K562 (cell line): ENCODE results near the gene OCA2. TPM values are rescaled to one million over a fixed set of nuclear protein-coding genes. Genes with fewer than 3 reads are reported as not detected.

ENCODE experiments used
- ATAC-seq: fragments of 200-7000 bp; cut with Tn5 transposase; 3 replicates; pipeline ENCODE4 v1.9.1; 2020; ENCODE audit warnings: moderate library complexity
- BruUV-seq: library from RNA; stranded (reverse); fragments of 400-500 nt; replicated peaks from 2 replicates; lab custom pipeline; 2021; lab: Mats Ljungman, UMichigan
- CTCF ChIA-PET: fragments of 300-600 bp; formaldehyde crosslinking; extraction: SDS; loops from one replicate; lab custom pipeline; 2021; ENCODE audit warnings: low intra/inter-chr PET ratio; lab: Yijun Ruan, JAX
- POLR2A ChIA-PET: fragments of 300-600, 350-650 bp; sonication (Branson Sonifier 250); formaldehyde crosslinking; extraction: SDS; loops from one replicate; lab custom pipeline; 2021; ENCODE audit warnings: antibody characterized with exemption, inconsistent platforms; lab: Yijun Ruan, JAX
- DNase-seq, 4 experiments: peaks; one replicate each; pipeline versions ENCODE4 v3.0.0 to v3.0.0-alpha.2; 2011 to 2018; ENCODE audit warnings: low spot score in 3 of 4, mixed read lengths in 3 of 4; ENCODE audit errors: extremely low read depth in 1 of 4
- FAIRE-seq: peaks from 2 replicates; lab custom pipeline; 2011; peaks lifted over from hg19 to GRCh38; lab: Jason Lieb, UNC
- H2AFZ ChIP-seq: 2 replicates; pipeline ENCODE4 v1.6.0; 2011; ENCODE audit warnings: low read depth, low read length, control low read depth, inconsistent platforms
- H3K27ac ChIP-seq: fragments of 200-600 bp; 3 replicates; pipeline ENCODE4 v1.8.0; 2011; ENCODE audit warnings: low read depth, mild to moderate bottlenecking, control low read depth, inconsistent platforms, low read length, moderate library complexity, mixed read lengths; ENCODE audit errors: extremely low read depth
- H3K27me3 ChIP-seq, 2 experiments: fragments of 300-600 bp in 1 of 2; 2 replicates in 1 of 2; 3 replicates in 1 of 2; pipeline versions ENCODE4 v1.6.0 to v1.8.0; 2011; ENCODE audit warnings: inconsistent platforms in 2 of 2, low read length in 2 of 2, mild to moderate bottlenecking in 1 of 2, mixed read lengths in 1 of 2, moderate library complexity in 1 of 2; ENCODE audit not compliant: control insufficient read depth in 2 of 2, insufficient read depth in 2 of 2
- H3K36me3 ChIP-seq: fragments of 300-600 bp; 3 replicates; pipeline ENCODE4 v1.8.0; 2011; ENCODE audit warnings: mild to moderate bottlenecking, low read length, inconsistent platforms; ENCODE audit not compliant: control insufficient read depth, insufficient read depth
- H3K4me1 ChIP-seq, 2 experiments: fragments of 200-600 bp in 1 of 2; replicated peaks in 1 of 2; 2 replicates in 1 of 2; 3 replicates in 1 of 2; pipeline versions ENCODE4 v1.5.1 to v1.8.0; 2011; ENCODE audit warnings: inconsistent platforms in 2 of 2, low read length in 2 of 2, mild to moderate bottlenecking in 1 of 2, mixed read lengths in 1 of 2, moderate library complexity in 1 of 2; ENCODE audit not compliant: control insufficient read depth in 2 of 2, insufficient read depth in 2 of 2
- H3K4me2 ChIP-seq: 2 replicates; pipeline ENCODE4 v1.6.1; 2011; ENCODE audit warnings: low read length, control low read depth, inconsistent platforms, mixed read lengths; ENCODE audit not compliant: insufficient read depth
- H3K4me3 ChIP-seq: fragments of 200-600 bp; sonication (generic), shearing (Covaris generic); 2 replicates; pipeline ENCODE4 v1.5.1; 2016; ENCODE audit warnings: control low read depth, inconsistent platforms
- H3K79me2 ChIP-seq: fragments of 200-600 bp; 3 replicates; pipeline ENCODE4 v1.8.0; 2011; ENCODE audit warnings: low read length, inconsistent platforms; ENCODE audit not compliant: control insufficient read depth, insufficient read depth
- H3K9ac ChIP-seq, 2 experiments: 2 replicates each; pipeline versions ENCODE4 v1.6.0 to v1.6.1; 2011; ENCODE audit warnings: low read depth in 2 of 2, low read length in 2 of 2, control low read depth in 1 of 2, inconsistent platforms in 1 of 2, mild to moderate bottlenecking in 1 of 2, mixed read lengths in 1 of 2; ENCODE audit not compliant: insufficient read depth in 1 of 2
- H3K9me1 ChIP-seq: one replicate; pipeline ENCODE4 v1.6.0; 2011; ENCODE audit warnings: inconsistent platforms, mild to moderate bottlenecking, low read length, moderate library complexity; ENCODE audit not compliant: control insufficient read depth, insufficient read depth
- H3K9me3 ChIP-seq: replicated peaks from 2 replicates; pipeline ENCODE4 v1.5.1; 2011; ENCODE audit warnings: low read depth, low read length, inconsistent platforms; ENCODE audit not compliant: control insufficient read depth, insufficient read depth
- H4K20me1 ChIP-seq: replicated peaks from 2 replicates; pipeline ENCODE4 v1.6.1; 2011; ENCODE audit warnings: low read length, inconsistent platforms, mixed read lengths; ENCODE audit not compliant: control insufficient read depth, insufficient read depth
- CREB3 ChIP-seq: fragments of 450-650 bp; conservative IDR thresholded peaks from 2 replicates; pipeline ENCODE4 v1.6.1; 2016; ENCODE audit warnings: missing genetic modification characterization, low read depth, mild to moderate bottlenecking, missing compliant biosample characterization, moderate library complexity
- MECOM ChIP-seq: fragments of 250-450 bp; sonication (Bioruptor Pico); IDR thresholded peaks from 2 replicates; pipeline ENCODE4 v1.8.0; 2022; ENCODE audit warnings: inconsistent platforms
- OTX1 ChIP-seq: fragments of 450-650 bp; formaldehyde crosslinking; IDR thresholded peaks from 2 replicates; pipeline ENCODE4 v1.4.0; 2022; ENCODE audit warnings: mild to moderate bottlenecking
- SLC30A9 ChIP-seq: fragments of 250-450 bp; sonication (Bioruptor Pico); IDR thresholded peaks from 2 replicates; pipeline ENCODE4 v1.8.0; 2022; ENCODE audit warnings: mild to moderate bottlenecking, moderate library complexity
- TSHZ1 ChIP-seq: fragments of 250-450 bp; sonication (Bioruptor Pico); IDR thresholded peaks from 2 replicates; pipeline ENCODE4 v1.4.0; 2020; ENCODE audit warnings: mild to moderate bottlenecking, moderate library complexity
- ZBTB49 ChIP-seq: sonication (generic); formaldehyde crosslinking; IDR thresholded peaks from 2 replicates; pipeline ENCODE4 v1.8.0; 2022; ENCODE audit warnings: missing genetic modification reagents, mild to moderate bottlenecking, borderline replicate concordance
- ZNF239 ChIP-seq: fragments of 250-450 bp; sonication (Bioruptor Pico); IDR thresholded peaks from 2 replicates; pipeline ENCODE4 v1.4.0; 2020; ENCODE audit warnings: mild to moderate bottlenecking
- WGBS: fragments of 100-300 bp; shearing (Covaris generic); methylation state at CpG from one replicate; pipeline ENCODE4 v1.1.6; 2016; ENCODE audit warnings: low coverage, mixed read lengths; ENCODE audit not compliant: insufficient coverage; ENCODE audit errors: missing lambda C conversion rate; 5-methylcytosine and 5-hydroxymethylcytosine counted together
- in situ Hi-C: fragments of 300-500 bp; cut with MboI; formaldehyde crosslinking; loops from 4 replicates; pipeline ENCODE4 v1.15.0; 2018; ENCODE audit warnings: inconsistent platforms, mixed read lengths
- intact Hi-C: fragments of 100-400 bp; cut with micrococcal nuclease; formaldehyde crosslinking; loops from 2 replicates; pipeline ENCODE4 v1.14.2; 2022
- polyA plus RNA-seq, 8 experiments: library from polyadenylated mRNA; depleted of rRNA in 4 of 8; stranded (reverse) in 5 of 8; unstranded in 3 of 8; fragments of >200 nt; fragmentation: Nextera tagmentation in 2 of 8; fragmentation: Illumina TruSeq in 1 of 8; extraction: Ambion mirVana in 2 of 8; extraction: Trizol in 1 of 8; gene quantifications; 2 replicates each; pipeline versions ENCODE4 v1.2.1 to v1.2.3, GENCODE V29; 2011 to 2014; ENCODE audit warnings: inconsistent platforms in 1 of 8, missing spikeins in 1 of 8
- total RNA-seq, 7 experiments: library from RNA; depleted of rRNA in 6 of 7; stranded (reverse); fragments of >200 nt in 6 of 7; fragmentation: Illumina TruSeq in 2 of 7; extraction: Trizol in 2 of 7; gene quantifications; 2 replicates each; pipeline versions ENCODE4 v1.2.1 to v1.2.3, GENCODE V29; 2011 to 2021; ENCODE audit warnings: low replicate concordance in 1 of 7

OCA2 gene
- total and polyA plus RNA-seq, 9 of the 15 experiments (the other 6 are each of a cell fraction or from before 2014, with no cell fraction given), result 0.07 to 0.59 (median 0.17) TPM; not detected in 1

- Histone ChIP-seq H3K9me1 (no peaks in the 10 kb centered on the region), H3K4me1 (no peaks in the 10 kb centered on the region), H2AFZ (no peak overlapping the region)
- peak; percentile 57 for ATAC-seq
- TF ChIP-seq ZNF239 (CRISPR knock-in tag) (no peak), TSHZ1 (no peak), SLC30A9 (CRISPR knock-in tag) (no peak), CREB3 (tag) (no peak), ZBTB49 (CRISPR knock-in tag) (no peak), OTX1 (CRISPR knock-in tag) (no peak), MECOM (CRISPR knock-in tag) (no peak)
- TF ChIP-seq, all 486 proteins: peak for 0
- WGBS, result 23% methylated on average over 4 of the region's 4 CpGs
- no peak overlapping the region for H3K27ac ChIP-seq
- H3K36me3 ChIP-seq, result no peaks in the 10 kb centered on the region
- ChIA-PET CTCF (no interaction called here), POLR2A (no interaction called here)
- H3K27me3 ChIP-seq, result peaks cover 0 to 3% of the 10 kb centered on the region in 2 experiments; a peak in 1 of 5 replicates
- H3K4me2 ChIP-seq, result no peak overlapping the region
- in situ Hi-C loops (no loop called here), intact Hi-C loops (loop anchor here (1.0 kb wide), 1 partner anchor 38 kb away; no protein-coding TSS in a partner anchor)
- no TSS peak for BruUV-seq
- FAIRE-seq, result no peak
- no peak overlapping the region for H3K4me3 ChIP-seq
- no peak overlapping the region for H3K9ac ChIP-seq
- DNase-seq, result no peak
- H3K79me2 ChIP-seq, result no peaks in the 10 kb centered on the region
- H3K9me3 ChIP-seq, result peaks cover 5% of the 10 kb centered on the region
- H4K20me1 ChIP-seq, result no peaks in the 10 kb centered on the region
Observed at GRCh38 chr15:28085489-28086174, 13.5 kb downstream of the OCA2 start.
